Activated CD8-positive, alpha-beta memory T cell treated with anti-CD3 and anti-CD28 coated beads, Interleukin-2, amount 50 U/mL, for 4 hours (primary cell): ENCODE results near the gene ADGRG1.

Experiments
- DNase-seq: peaks from one replicate; pipeline ENCODE4 v3.0.0-alpha.2; 2020

The ADGRG1 gene

DNA sequence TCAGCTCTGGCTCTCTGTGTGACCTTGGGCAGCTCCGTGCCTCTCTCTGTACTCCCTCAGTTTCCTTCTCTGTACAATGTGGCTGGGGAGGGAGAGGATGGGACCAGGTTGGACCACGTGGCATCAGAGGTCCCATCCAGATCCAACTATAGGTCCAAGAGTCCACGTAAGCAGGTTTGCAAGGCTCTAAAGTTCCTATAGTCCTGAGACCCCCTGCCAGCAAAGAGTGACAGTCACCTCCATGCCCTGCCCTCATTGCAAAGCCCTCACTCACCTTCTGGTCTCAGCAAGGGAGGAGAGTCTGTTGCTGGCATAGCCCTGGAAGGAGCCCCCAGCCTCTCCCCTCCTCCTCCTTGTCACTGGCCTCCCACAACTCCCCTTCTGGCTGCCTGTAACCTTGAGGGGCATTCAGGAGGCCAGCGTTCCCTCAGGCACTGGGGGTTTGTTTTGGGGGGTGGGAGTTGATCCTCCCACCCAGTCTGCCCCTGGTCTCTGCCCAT, 60.1 kb downstream of the ADGRG1 start:
- no peak for DNase-seq

DNA sequence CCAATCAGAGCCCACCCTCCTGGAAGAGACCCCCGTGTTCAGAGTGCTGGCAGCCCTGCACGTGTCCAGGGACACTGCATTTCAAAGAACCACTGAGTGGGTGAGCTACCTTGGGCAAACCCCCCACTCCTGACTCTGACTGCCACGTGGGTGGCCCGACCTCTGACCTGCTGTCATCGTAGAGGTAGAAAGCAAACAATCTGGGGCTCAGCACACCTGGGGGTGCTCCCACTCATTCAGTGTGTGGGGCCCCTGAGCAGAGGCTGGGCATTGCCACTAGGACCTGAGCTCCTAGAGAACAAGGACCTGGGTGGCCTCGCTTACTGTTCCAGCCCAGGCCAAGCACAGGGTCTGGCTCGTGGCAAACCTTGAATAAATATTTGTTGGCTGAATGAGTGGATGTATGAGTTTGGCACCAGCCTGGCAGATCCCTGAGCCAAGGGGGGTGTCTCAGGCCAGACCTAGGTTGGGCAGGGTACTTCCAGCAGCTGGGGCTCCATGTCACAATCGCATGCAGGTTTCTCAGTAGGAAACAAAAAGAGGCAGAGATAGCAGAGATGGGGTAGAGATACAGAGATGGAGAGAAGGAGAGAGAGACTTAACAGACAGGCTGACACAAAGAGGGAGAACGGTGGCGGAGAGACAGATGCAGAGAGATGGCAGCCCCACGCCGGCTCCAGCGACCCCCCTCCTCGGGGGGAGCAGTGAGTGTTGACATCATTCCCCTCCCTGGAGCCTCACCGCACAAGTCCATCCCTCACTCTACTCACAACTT, 60.7 kb downstream of the ADGRG1 start:
- no peak for DNase-seq

DNA sequence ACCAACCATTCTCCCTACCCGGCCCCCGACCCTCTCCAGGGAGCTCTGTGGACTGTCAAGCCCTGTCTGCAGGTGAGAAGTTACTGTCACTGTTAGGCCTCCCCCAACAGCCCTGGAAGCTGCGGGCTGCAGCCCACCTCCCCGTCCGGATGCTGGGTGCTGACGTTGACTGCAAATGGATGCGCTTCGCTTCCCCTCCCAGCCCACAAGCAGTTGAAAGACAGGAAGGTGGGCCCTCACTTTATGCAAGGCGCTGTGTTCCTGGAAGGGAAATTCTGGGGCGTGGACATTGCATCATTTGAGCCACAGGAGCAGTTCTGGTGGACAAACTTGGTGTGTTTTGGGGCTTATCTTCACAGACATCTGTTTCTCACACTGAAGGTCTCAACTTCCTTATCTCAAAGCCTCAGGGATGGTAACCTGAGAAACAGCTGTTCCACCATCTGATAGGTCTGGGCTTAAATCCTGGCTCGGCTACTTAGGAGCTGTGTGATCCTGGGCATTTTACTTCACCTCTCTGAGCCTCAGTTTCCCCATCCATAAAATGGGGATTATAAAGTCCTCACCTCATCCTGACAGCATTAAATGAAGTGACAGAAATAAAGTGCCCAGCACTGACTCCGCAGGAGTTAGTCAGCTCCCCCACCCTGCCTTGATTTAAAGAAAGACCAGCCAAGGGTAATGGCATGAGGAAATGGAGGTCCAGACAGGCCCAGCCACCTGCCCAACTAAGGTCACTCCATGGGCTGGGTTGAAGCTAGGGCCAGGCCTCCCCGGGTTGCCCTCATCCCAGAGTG, 61.5 kb downstream of the ADGRG1 start:
- DNase-seq: peak; percentile 31

DNA sequence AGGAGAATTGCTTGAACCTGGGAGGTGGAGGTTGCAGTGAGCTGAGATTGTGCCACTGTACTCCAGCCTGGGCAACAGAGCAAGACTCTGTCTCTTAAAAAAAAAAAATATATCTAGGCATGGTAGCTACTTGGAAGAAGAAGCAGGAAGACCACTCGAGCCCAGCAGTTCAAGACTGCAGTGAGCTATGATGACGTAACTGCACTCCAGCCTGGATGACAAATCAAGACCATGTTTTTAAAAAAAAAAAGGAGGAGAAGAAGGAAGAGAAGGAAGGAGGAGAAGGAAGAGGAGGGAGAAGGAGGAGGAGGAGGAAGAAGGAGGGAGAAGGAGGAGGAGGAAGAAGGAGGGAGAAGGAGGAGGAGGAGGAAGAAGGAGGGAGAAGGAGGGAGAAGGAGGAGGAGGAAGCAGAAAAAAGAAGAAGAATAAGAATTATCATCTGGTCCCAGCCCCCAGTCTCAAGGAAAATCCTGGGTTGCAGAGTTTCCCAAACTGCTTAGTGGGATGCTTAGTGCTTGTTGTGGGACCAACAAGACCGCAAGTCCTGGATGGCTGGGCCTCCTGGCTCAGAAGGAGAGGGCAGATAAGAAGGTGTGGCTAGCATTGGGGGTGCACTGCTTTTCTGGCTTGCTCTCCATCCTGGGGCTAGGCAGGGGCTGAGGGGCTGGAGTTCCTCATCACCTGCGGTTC, 62.5 kb downstream of the ADGRG1 start:
- no peak for DNase-seq

DNA sequence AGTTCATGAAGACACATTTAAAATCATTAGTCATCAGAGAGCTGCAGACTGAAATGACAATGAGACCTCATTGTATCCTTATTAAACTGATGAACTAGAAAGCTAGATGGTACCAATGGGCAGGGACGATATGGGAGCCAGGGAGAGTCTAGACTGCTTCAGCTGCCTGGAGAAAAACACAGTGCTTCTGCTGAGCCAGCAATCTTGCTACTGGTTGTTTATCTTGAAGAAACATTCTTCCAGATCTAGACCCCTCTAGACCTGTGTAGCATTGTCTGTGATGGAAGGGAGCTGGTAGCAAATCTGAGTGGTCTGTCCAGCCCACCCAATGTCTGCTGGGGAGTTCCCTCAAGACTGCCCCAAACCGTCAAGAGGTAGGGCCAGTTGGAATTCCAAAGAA, 64.2 kb downstream of the ADGRG1 start:
- no peak for DNase-seq

DNA sequence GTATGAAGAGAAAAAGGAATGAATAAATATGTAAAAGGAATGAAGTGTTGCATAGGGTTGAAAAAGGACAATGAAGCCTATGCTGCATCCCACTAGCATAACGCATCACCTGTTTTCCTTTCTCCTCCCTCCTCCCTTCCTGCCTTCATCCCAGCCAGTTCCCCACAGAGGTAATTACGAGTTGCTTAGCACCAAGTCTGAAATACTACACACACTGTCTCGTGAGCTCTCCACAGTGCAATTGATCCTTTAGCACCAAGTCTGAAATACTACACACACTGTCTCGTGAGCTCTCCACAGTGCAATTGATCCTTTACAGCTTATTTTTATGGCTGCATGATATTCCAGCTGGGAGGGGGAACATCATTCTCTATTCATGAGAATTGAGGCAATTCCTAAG, 65.1 kb downstream of the ADGRG1 start:
- no peak for DNase-seq

DNA sequence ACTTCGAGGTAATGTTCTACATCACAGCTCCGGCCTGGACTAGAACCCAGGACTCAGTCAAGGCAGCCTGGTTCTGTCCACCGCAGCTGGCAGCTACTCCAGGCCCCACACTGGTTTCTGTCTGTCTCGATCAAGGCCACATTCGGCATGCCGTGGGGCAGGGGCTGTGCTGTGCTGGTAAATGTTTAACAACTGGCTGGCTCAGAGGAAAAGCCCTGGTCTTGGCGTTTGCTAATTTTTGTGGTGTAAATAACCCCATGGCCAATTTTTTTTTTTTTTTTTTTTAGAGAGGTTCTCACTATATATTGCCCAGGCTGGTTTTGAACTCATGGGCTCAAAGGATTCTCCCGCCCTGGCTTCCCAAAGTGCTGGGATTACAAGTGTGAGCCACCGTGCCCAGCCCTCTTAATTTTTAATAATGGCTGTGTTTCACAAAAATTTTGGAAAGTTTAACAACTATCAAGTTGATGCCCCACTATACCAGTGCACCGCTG, 65.8 kb downstream of the ADGRG1 start:
- DNase-seq: no peak

DNA sequence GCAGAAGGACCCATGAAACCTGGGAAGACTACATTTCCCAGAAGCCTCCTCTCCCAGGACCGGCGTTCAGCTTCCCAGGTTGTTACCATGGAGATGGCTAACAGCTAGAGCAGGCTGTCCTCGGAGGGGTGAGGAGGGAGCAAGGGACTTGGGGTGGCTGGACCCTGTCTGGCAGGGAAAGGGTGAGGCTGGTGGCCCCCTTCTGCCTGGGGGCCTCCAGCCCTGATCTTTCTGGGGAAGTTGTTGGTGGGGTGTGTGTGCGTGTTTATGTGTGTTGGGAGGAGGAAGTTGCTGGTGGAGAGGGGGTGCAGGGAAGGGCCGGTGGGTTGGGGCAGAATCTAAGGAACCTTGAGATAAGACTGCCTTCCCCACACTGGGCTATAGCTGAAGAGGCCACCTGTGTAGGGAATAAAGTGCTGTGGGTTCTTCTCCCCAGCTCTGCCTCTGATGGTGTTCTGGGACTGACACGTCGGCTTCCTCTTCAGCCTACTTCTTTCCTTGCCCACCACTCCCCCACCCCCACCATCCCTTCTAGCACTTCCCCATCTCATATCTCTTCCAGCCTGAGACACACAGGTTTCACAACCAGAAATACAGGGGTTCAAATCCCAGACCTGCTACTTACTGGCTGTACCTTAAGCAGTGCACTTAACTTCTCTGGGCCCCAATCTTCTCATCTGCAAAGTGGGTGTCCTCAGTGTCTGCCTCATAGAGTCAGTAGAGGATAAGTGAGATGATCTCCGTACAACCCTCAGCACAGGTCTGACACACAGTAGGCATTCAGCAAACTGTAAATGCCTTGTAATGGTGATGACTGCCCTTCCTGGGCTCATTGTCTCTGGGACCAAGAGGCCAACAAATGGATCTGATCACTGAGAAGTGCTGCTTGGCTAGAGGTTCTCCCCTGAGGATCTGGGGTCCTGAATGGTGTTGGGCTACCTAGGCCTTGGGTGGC, 66.6 kb downstream of the ADGRG1 start, which contains the start of gene DRC7:
TSS of gene DRC7 (plus strand) at position 82 of the 955 bp plus-strand sequence. CDS start 3,144 bp downstream, outside the sequence.
- DNase-seq: no peak

DNA sequence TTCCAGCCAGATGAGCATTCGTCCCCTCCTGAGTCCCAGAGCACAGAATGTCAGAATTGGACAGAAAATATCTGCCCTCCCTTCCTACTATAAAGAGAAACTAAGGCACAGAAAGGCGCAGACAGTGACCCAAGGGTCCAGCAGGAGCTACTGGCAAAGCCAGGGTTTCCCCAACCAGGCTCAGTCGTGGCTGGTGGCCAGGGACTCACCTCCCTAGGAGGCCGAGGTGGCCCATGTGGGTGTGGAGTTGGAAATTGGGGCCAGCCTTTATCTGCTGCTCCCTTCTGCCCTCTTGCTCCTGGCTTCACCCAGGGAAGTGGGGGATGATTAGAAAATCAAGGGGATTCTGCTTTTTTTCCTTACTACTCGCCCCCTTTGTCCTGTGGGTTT, 67.2 kb downstream of the ADGRG1 start:
- DNase-seq: no peak

DNA sequence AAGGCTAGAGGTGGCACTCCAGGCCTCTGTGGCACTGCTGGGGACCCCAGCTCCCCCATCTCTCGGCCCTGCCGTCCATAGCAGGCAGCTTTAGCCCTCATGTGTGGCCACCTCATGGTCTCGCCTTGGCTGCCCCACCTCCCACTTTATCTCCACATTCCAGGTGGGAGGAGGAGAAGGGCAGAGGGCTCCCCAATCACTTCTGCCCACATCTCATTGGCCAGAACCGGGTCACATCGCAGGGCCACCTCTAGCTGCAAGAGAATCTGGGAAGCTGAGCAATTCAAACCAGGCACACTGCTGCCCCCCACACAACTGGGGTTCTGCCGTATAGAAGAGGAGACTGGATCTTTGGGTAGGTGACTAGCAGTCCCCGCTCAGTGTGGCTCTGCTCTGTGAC, 67.8 kb downstream of the ADGRG1 start:
- DNase-seq: no peak

DNA sequence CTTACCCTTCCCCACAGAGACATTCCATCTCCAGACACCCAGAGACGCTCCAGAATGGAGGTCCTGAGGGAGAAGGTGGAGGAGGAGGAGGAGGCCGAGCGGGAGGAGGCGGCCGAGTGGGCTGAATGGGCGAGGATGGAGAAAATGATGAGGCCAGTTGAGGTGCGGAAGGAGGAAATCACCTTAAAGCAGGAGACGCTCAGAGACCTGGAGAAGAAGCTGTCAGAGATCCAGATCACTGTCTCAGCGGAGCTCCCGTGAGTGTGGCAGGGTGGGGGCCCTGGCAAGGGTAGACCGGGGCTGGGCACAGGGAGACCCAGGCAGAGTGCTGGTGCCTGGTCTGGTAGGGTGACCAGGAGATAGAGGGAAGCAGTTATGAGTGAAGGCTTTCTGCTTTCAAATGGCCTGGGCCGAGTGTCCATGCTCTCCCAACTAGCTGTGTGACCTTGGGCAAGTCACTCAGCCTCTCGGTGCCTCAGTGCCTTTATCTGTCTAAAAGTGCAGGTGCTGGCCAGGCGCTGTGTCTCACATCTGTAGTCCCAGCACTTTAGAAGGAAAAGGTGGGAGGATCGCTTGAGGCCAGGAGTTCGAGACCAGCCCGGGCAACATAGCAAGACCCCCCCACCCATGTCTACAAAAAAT, 69.6 kb downstream of the ADGRG1 start:
- no peak for DNase-seq

DNA sequence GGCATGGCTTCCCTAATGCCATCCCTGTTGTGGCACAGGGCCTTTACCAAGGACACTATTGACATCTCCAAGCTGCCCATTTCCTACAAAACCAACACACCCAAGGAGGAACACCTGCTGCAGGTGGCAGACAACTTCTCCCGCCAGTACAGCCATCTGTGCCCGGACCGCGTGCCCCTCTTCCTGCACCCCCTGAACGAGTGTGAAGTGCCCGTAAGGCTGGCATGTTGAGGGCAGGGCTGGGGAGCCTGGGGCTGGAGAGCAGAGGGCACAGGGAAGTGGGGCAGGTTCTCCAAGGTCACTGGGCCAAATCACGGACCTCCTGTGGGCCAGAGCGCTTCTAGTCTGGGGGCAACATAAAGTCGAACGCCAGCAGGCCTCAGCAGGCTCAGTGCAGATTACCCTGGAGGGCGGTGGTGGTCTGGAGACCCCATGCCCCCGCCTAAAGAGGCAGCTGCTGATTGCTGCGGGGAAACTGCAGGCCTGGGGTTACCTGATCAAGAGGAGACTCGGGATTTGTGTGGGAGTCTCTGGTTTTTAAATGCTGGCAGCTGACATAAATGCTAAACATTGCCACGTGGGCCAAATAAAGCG, 70.5 kb downstream of the ADGRG1 start:
- no peak for DNase-seq

DNA sequence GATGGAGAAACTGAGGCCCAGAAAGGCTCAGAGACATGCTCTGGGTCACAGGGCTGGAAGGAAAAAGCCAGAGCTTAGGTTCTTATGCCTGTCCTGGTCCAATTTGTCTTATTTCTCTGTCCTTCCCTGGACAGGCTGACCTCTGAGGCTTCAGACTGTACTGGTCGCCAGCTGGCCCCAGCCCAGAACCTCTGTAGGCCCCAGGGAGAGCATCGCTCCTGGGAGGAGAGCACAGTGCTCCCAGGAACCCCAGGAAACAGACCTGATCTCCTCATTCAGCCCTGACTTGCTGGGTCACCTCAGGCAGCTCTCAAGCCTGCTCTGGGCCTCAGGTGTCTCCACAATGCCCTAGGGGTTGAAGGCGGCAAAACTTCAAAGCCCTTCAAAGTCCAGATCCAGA, 71.1 kb downstream of the ADGRG1 start:
- no peak for DNase-seq

DNA sequence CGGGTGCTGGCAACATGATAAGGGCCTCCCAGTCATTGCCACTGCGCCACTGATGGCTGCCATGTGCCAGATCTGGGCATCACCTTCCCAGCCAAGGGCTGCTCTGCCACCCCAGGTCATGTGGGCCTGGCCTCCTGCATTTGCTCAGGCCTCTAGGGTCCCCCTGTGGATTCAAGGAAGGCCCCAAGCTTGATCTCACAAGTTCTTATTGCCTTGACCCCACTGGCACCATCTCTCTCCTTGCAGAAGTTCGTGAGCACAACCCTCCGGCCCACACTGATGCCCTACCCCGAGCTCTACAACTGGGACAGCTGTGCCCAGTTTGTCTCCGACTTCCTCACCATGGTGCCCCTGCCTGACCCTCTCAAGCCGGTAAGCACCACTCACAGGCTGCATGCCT, 71.5 kb downstream of the ADGRG1 start:
- no peak for DNase-seq

DNA sequence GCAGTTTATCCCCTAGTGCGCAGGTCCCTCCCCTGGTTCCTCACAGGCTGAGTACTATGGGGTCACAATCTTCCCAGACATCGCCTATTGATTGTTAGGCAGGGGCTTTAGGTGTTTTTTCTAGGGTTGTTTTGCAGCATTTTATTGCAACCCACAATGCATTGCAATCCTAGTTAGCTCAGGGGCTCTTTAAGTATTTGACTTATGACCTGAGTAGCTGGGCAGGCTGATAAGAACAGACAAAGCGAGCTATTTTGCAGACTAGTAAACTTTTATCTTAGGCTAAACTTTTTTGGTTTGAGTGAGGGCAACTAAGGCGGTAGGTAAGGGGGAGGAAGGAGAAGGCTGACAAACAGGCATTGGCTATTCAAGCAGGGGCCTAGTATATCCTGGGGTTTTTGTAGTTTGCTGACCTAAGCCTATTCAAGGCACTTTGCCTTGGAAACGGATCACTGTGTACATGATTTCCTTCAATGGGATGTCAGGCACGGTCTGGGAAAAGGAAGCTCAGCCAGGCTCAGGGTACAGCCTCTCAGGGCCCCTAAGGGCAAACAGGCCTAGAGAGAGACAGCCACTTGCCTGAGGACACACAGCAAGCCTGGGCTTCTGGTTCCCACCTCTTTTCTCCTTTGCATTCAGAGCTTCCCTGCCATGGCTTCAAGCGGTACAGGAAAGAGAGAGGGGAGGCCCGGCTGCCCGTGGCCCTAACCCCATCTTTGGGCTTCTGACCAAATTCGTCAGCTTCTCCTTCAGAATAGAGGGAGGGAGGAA, 72.5 kb downstream of the ADGRG1 start:
- no peak for DNase-seq

DNA sequence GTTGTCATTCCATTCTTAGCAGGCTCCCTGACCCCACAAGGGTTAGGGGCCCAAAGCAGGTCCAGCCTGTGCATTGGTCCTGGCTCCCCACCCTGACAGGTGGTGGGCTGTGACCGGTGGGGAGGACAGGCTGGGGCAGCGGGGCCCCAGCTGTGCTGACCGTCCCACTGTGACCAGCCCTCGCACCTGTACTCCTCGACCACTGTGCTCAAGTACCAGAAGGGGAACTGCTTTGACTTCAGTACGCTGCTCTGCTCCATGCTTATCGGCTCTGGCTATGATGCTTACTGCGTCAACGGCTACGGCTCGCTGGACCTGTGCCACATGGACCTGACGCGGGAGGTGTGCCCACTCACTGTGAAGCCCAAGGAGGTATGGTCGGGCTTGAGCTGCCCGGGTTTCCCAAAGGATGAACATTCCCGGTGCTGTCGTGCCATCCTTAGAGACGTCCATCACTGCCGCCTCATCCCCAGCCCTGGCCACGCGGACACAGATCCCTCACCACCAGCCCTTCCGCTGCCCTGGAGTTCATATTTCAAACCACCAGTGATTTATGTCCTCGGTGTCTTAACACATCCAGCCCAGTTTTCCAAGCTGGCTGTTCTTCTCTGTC, 73.4 kb downstream of the ADGRG1 start:
- DNase-seq: no peak

DNA sequence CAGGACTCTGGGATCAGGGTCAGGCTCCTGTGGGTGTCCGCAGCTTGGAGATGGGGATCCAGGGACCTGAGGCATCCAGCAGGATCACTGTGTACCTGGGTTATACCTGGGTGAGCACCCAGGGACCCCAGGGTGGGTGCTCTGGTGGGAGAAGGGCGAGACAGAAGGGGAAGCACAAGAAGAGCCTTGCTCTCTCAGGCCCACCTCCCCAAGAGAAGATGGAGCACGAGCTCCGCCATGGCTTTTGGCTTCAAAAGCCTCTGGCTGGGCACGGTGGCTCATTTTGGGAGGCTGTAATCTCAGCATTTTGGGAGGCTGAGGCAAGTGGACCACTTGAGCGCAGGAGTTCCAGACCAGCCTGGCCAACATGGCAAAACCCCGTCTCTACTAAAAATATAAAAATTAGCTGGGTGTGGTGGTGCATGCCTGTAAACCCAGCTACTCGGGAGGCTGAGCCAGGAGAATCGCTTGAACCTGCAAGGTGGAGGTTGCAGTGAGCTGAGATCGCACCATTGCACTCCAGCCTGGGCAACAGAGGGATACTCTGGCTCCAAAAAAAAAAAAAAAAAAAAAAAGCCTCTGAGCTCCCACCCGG, 75.1 kb downstream of the ADGRG1 start:
- DNase-seq: no peak

DNA sequence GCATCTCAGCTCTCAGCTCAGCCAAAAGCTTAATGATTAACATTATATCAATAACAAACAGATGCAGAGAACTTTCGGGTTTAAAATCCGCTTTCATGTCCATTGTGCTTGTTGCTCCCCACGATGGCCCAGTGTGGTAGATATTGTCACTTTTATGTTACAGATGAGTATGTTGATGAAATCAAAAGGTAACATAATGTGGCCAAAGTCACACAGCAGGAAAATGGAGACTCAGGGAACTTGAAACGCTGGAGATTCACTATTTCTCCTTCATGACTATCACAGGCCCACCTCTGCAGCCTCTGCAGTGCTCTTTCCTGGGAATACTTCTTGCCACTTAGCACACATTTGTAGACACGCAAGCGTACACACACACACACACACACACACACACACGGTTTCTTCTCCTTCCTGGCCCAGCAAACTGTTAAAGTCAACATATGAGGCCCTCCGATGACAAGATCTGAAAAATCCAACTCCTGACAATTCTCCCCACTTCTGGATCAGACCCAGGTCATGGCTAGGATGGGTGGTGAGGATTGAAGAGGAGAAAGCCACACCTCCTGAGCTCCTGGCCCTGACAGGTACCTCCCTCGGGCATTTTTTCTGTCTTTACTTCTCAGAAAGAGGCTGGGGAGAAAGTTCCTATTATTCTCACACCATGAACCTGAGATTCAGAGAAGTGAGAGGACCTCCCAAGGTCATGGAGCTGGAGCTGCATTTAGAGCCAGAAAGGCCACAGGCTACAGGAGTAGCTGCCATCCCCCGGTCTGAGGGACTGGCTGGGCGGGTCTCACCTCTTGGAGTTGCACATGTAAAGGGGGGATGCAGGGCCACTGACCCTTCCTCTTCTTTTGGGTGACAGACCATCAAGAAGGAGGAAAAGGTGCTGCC, 75.8 kb downstream of the ADGRG1 start:
- DNase-seq: no peak
